ENCODE data around the gene KIRREL3. TPM values are rescaled to one million over a fixed set of nuclear protein-coding genes. Genes with fewer than 3 reads are reported as not detected.

Gene KIRREL3
- total RNA-seq, 1 donor from 2014 or later = 0.82 TPM

DNA sequence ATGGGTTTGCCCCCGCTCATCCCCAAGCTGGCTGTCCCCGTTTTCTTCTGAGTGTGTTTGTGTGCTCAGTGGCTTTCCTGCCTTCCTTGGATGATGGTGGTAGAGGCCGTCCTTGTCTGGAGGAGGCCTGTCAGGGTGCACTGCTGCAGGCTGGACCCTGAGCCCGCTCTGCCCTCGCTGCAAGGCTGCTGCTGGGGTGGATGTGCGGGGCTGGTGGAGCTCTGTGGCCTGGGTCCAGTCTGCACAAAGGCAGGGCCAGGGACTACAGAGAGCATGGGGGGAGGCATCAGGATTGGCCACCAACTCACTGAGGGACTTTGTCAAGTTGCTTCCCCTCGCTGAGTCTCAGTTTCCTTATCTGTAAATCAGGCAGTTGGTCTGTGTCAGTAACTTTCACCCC, 275.0 kb downstream of the KIRREL3 start:
- no peak overlapping the region for H3K4me3 Mint-ChIP-seq
- no peaks in the 10 kb centered on the region for H3K36me3 Mint-ChIP-seq (ENCODE audit: low read depth)
- DNase-seq (ENCODE audit: low read depth, low spot score) = no peak
- no peaks in the 10 kb centered on the region for H3K27me3 Mint-ChIP-seq (ENCODE audit: low read depth)
- H3K27ac Mint-ChIP-seq (ENCODE audit: unreplicated experiment) = no peak overlapping the region
- TF ChIP-seq, protein P1, sequence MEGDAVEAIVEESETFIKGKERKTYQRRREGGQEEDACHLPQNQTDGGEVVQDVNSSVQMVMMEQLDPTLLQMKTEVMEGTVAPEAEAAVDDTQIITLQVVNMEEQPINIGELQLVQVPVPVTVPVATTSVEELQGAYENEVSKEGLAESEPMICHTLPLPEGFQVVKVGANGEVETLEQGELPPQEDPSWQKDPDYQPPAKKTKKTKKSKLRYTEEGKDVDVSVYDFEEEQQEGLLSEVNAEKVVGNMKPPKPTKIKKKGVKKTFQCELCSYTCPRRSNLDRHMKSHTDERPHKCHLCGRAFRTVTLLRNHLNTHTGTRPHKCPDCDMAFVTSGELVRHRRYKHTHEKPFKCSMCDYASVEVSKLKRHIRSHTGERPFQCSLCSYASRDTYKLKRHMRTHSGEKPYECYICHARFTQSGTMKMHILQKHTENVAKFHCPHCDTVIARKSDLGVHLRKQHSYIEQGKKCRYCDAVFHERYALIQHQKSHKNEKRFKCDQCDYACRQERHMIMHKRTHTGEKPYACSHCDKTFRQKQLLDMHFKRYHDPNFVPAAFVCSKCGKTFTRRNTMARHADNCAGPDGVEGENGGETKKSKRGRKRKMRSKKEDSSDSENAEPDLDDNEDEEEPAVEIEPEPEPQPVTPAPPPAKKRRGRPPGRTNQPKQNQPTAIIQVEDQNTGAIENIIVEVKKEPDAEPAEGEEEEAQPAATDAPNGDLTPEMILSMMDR (conservative IDR thresholded peaks at IDR 0.05) = no peak
- H3K4me1 Mint-ChIP-seq = peaks cover 17% of the 10 kb centered on the region
- H3K9me3 Mint-ChIP-seq = peaks cover 4% of the 10 kb centered on the region

DNA sequence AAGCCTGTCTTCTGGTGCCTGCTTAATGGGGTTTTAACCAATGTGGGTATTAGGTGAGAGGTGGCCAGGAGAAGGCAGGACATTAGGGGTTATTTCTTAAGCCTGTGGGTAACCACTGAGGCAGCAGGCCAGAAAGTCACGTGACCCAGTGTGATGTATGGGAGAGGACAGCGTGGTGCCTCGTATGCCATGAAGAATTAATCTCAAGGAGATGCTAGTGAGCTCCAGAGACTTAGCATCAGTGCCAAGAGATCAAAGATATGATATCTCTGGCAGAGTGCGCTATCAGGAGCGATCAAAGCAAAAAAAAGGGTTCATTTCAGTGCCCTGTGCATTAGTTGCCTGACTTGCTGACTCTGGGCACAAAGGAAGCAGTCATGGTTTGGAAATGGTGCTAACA, 275.5 kb downstream of the KIRREL3 start:
- Mint-ChIP-seq H3K27ac (ENCODE audit: unreplicated experiment) (peak overlapping the region; percentile 79), H3K27me3 (ENCODE audit: low read depth) (no peaks in the 10 kb centered on the region), H3K4me1 (peaks cover 12% of the 10 kb centered on the region), H3K9me3 (no peaks in the 10 kb centered on the region), H3K4me3 (no peak overlapping the region), H3K36me3 (ENCODE audit: low read depth) (no peaks in the 10 kb centered on the region)
- no peak for DNase-seq (ENCODE audit: low read depth, low spot score)
- TF ChIP-seq, protein P1 (conservative IDR thresholded peaks at IDR 0.05) = no peak

DNA sequence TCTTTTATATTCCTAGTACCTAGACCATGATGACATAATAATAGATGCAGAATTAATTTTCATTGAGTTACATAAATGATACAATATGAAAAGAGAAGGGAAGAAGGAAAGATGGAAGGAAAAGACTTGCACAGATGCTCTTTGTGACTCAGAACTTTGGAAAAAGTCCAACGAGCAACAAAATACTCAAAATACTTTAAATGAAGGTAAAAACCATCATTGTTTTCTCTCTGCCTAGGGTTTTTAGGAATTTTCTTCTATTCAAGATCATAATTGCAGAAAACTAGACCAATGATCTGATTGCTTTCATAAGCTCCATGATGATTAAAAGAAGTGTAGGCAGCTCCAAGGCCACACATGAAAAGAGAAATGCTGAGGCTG, 276.9 kb downstream of the KIRREL3 start:
- no peak overlapping the region for H3K27ac Mint-ChIP-seq (ENCODE audit: unreplicated experiment)
- TF ChIP-seq, protein P1 (conservative IDR thresholded peaks at IDR 0.05) = no peak
- no peaks in the 10 kb centered on the region for H3K27me3 Mint-ChIP-seq (ENCODE audit: low read depth)

DNA sequence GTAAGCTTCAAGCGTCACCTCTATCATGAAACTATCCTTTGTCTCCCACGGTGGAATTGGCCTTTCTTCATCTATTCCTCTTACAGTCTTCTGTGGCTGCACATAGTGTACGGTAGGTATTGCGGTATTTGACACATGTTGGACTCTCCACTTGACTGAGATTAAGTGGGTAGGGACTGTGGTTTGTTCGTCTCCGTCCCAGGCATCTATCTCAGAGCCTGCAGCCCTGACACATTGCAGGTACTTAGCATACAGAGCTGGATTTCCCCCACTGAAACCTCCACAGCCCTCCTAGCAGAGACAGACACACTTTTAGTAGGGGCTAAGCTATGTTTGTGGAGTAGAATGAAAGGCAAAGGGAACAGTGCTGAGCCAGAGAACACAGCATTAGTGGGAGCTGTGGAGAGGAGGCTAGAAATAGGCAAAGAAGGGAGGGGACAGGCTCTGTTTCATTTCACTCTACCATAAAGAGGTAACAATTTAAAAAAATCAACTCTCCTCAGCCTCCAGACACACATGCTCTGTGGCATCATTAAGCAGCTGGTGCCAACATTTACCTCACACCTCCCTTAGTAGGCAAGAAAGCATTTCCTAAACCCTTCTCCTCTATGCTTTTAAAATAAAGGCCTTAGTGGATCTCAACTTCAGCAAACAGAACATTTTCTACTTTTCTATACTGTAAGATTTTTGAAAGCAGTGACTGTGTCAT, 277.5 kb downstream of the KIRREL3 start:
- no peaks in the 10 kb centered on the region for H3K27me3 Mint-ChIP-seq (ENCODE audit: low read depth)
- TF ChIP-seq, protein P1 (conservative IDR thresholded peaks at IDR 0.05) = no peak
- no peak overlapping the region for H3K27ac Mint-ChIP-seq (ENCODE audit: unreplicated experiment)
- no peak for DNase-seq (ENCODE audit: low read depth, low spot score)
- no peaks in the 10 kb centered on the region for H3K36me3 Mint-ChIP-seq (ENCODE audit: low read depth)
- no peak overlapping the region for H3K4me3 Mint-ChIP-seq
- no peaks in the 10 kb centered on the region for H3K9me3 Mint-ChIP-seq
- H3K4me1 Mint-ChIP-seq = peaks cover 8% of the 10 kb centered on the region

More for the DNA sequence above, 276.9 kb downstream of the KIRREL3 start:
- Mint-ChIP-seq H3K9me3 (no peaks in the 10 kb centered on the region), H3K4me1 (peaks cover 3% of the 10 kb centered on the region), H3K4me3 (no peak overlapping the region), H3K36me3 (ENCODE audit: low read depth) (no peaks in the 10 kb centered on the region)
- DNase-seq (ENCODE audit: low read depth, low spot score) = no peak

DNA sequence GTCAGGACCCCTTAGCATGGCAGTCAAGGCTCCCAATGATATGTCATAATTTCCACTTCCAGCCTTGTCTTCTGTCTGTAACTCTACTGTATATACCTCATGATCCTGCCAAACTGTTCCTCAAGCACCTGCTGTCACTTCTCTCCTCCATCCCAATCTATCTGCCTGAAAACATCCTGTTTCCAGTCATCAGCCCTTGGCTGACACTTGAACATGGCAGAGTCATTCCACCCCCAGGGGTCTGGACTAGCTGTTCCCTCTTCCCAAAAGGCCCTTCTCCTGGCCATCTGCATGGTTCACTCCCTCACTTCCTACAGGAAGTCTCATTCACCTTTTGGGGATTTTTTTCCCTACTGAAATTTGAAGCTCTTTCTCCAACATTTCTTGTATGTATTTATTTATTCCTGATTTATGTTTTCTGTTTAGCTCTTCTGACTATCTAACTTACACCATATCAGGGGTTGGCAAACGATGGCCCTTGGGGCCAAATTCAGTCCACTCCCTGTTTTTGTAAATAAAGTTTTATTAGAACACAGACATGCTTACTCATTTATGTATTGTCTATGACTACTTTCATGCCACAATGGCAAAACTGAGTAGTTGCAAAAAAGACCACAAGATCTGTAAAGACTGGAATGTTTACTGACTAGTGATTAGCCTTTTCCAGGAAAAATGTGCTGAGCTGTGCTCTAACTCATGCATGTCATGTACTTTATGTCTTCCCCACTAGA, 278.4 kb downstream of the KIRREL3 start:
- no peak for DNase-seq (ENCODE audit: low read depth, low spot score)
- Mint-ChIP-seq H3K4me3 (no peak overlapping the region), H3K9me3 (no peaks in the 10 kb centered on the region), H3K27me3 (ENCODE audit: low read depth) (no peaks in the 10 kb centered on the region), H3K36me3 (ENCODE audit: low read depth) (no peaks in the 10 kb centered on the region), H3K4me1 (peaks cover 6% of the 10 kb centered on the region), H3K27ac (ENCODE audit: unreplicated experiment) (peak overlapping the region; percentile 8)
- TF ChIP-seq, protein P1 (conservative IDR thresholded peaks at IDR 0.05) = no peak

Measured in neural crest cell (in vitro differentiated cells).